Caki2 (cell line): ENCODE results near the gene HOXD13. TPM values are rescaled to one million over a fixed set of nuclear protein-coding genes. Genes with fewer than 3 reads are reported as not detected.

Source experiments
- DNase-seq: peaks from one replicate; pipeline ENCODE4 v3.0.0-alpha.2; 2015; ENCODE audit warnings: low read depth
- in situ Hi-C: cut with HindIII; loops from 2 replicates; pipeline ENCODE4 v1.10.0; 2016; ENCODE audit warnings: low sequenced_read_pairs, low pct_unique_long_range_greater_than_20kb, mixed read lengths
- total RNA-seq: library from RNA; depleted of rRNA; stranded (reverse); fragments of >200 nt; shearing (Covaris generic); gene quantifications from 2 replicates; pipeline ENCODE4 v1.2.3, GENCODE V29; 2014; ENCODE audit warnings: low replicate concordance; rRNA removed

Gene HOXD13
- total RNA-seq: not detected in 2 replicates

DNA sequence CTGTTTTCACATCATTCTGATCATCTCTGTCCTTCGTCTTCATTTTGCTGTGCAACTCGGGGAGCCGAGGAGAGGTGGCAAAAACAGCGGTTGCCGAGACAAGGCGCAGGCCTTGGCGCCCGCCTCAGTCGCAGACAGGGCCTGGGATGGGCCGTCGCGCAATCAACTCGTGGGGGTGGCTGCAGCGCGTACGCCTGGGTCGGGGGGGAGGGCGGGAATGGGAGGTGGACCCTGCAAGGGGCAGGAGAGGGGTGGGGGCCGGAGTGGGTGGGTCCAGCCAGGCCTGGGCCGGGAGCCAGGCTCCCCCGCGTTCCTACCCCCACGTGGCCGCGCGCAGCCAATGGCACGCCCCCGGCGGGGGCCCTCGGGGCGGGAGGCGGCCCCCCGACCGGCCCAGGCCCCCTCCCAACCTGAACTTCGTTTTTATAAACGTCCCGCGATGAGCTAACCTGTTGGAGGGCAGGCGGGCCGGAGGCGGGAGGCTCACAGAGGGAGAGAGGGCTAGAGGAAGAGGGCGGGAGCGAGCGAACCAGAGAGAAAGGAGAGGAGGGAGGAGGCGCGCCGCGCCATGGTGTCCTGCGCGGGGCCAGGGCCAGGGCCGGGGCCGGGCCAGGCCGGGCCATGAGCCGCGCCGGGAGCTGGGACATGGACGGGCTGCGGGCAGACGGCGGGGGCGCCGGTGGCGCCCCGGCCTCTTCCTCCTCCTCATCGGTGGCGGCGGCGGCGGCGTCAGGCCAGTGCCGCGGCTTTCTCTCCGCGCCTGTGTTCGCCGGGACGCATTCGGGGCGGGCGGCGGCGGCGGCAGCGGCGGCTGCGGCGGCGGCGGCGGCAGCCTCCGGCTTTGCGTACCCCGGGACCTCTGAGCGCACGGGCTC lies at the start of gene HOXD13:
HOXD13 (plus strand) TSS at position 452 of the 875 bp plus-strand sequence; CDS start at position 622, 170 bp downstream.
- in situ Hi-C loops: no loop called here
- DNase-seq: no peak

GRCh38 chr2:176056406-176056805 lies 36.1 kb upstream of the HOXD13 start:
- in situ Hi-C loops: no loop called here
- DNase-seq: no peak

DNA sequence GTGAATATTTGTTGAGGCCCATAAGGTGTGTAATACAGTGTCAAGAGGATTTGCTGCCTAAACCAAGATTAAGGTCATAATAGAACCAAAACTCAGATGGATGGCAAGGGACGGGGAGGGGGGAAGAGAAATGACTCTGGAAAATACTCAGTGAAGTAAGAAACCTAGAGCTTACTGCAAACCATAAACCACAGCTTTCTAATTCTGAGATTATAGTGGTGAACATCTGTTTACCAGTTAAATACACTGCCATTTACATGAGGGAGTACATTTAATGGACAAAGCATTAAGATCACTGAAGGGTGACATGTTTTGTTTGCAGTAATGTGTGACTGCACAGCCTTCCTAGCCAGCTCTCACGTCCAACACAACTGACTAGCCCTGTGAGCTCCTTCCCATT lies 28.6 kb upstream of the HOXD13 start:
- DNase-seq: peak; percentile 17
- in situ Hi-C loops: no loop called here

DNA sequence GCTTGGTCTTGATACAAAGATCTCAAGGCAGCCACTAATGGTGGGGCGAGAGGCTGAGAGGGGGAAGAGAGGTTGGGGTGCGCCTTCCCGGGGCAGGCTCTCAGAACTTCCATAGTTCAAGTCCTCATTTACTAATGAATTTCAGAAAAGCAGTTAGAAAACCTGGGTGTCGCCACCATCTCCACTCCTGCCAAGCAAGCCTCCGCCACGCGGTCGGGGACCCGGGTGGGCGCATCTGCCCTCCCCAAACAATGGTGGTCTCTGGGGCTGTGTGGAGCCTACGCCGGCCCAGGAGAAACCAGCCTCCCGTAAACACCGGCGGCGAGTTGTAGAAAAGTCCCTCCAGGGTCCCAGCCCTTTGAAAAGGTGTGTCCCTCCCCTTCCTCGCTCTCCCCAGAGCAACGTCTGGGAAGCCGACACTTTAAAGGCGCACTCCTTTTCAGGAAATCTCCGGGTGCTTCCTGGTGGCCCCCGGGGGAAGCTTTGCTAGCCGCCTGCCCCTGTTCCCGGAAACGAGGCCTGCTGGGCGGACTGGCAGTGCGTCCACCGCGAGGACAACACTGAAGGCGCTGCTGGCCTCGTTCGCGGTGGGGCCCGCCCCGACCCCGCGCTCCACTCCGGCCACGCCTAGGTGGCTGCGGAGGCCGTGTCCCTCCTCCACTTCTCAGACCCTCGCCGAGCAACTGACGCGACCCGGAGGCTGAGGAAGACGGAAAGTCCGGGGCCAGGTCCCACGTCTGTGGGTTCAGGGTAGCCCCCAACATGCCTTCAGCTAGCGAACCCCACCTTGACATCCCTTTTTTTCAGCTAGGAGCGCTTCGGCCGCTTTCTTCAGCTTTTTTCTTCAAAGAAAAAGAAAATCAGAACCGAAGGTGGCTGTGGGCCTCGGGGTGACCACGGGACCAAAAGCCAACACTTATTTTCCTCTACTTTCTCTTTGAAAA lies 25.6 kb upstream of the HOXD13 start:
- DNase-seq: no peak
- in situ Hi-C loops: no loop called here

- in situ Hi-C loops: no loop called here
- DNase-seq: no peak
Observed at GRCh38 chr2:176067589-176068418, 24.7 kb upstream of the HOXD13 start.

GRCh38 chr2:176068419-176068832 lies 24.1 kb upstream of the HOXD13 start:
- in situ Hi-C loops: no loop called here
- DNase-seq: no peak

GRCh38 chr2:176071330-176072291 lies 20.9 kb upstream of the HOXD13 start:
- no peak for DNase-seq
- in situ Hi-C loops: no loop called here

- in situ Hi-C loops: no loop called here
- no peak for DNase-seq
Observed at GRCh38 chr2:176072292-176072669, 20.2 kb upstream of the HOXD13 start.

DNA sequence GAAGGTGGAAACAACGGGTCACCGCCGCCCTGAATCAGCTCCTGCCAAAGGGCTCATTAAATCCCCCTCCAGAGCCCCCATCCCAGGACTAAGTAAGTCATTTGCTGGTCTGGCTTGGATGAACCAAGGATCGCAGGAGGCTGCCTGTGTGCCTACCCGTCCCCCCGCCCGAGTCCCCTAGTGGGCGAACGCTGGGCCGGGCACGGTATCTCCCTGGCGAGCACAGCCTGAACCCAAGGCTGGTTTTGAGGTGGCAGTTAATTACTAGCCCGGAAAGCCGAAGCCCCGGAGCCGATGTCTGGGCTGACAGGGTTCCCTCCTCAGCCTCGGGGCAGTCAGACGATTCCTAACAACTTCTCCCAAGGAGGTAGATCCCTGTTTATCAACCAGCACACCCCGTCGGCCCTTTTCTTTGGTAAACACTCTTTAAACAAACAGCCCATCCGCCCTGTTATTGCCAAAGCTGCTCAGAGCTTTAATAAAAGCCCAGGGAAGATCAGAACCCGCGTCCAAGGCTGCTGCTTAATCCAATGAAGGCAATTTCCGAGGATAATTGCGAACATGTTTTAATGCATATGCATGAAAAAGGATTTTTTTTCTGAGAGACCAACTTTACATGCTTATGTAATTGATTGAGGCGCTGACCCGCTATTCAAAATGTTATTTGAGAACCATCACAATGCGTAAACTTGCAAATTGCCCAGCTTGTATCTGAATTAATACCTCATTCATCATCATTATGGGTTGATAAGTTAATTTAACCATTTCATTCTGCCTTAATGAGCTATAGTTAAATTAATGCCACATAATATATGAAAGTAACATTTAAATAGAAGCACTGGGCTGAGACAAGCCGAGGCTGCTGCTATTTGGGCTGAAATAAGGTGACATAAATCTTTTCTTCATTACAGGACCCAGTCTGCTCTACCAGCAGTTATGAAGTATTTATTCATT lies 19.3 kb upstream of the HOXD13 start:
- DNase-seq: no peak

GRCh38 chr2:176074919-176075425 lies 17.5 kb upstream of the HOXD13 start:
- DNase-seq: no peak
- in situ Hi-C loops: no loop called here

More for the DNA sequence above, 19.3 kb upstream of the HOXD13 start:
- in situ Hi-C loops: no loop called here

DNA sequence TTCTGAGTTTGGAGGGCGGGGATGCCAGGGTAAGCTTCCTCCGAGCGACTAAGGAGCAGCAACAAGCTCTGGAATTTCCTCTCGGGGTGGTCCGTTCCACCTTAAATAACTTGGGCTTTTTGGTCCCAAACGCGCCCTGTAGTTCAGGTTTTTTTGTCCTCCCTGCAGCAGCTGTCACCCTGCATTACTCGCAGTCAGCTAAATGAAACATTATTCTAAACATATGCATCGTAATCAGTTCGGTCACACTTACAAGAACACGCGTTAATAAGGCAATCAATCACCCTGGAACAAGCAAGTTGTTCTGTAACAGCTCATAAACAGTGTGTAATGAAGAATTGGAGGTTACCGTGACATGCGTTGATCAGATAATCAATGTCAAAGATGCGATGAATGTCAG lies 17.0 kb upstream of the HOXD13 start:
- no peak for DNase-seq
- in situ Hi-C loops: no loop called here

DNA sequence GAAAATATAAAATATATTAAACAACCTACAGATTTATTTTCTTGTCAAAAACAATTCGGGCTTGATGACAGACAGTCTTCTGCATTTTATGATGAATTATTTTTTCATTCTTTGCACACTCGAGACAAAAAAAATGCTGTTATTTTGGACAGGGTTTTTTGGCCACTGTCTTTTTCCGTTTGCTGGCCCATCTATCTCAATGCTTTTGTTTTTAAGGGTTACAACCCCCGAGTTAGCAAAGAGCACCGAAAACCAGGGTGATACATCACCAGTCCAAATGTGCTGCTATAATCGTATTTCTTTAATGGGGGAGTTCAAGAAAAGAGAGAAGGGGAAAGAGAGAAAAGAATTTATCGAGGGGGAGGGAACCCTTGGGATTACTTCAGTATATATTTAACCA lies 16.5 kb upstream of the HOXD13 start:
- DNase-seq: no peak
- in situ Hi-C loops: no loop called here

GRCh38 chr2:176076796-176077195 lies 15.7 kb upstream of the HOXD13 start:
- in situ Hi-C loops: no loop called here
- no peak for DNase-seq

DNA sequence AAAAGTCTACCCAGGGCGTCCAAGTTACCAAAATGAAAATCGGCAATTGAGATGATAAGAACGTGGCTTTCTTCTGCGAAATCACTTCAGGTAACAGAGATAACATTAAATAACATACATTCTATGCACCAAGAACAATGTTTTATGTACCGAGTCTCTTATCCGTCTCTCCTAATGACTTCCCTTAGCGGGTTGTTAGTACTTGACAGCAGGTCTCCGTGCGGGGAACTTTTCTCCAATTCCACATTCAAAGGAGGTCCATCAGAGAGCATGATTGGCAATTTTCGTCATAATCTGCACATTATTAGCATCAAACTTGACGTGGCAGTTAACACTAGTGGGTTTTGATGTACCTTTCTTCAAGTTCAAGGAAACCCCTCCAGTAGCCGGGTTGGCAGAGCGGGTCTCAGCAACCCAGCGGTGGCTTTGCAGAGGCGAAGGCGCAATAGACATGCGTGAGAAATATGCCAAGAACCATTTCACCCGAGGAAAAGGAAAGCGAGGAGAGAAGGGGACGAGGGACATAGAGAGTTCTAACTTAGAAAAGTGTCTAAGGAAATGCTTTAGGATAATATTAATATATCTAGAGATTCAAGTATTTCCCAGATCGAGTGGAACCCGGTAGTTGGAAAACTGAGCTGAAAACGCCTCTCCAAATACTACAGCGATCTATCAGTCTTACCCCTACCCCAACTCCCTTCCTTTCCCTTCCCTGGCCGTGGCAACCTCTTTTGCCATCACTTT lies 13.8 kb upstream of the HOXD13 start:
- no peak for DNase-seq
- in situ Hi-C loops: no loop called here

DNA sequence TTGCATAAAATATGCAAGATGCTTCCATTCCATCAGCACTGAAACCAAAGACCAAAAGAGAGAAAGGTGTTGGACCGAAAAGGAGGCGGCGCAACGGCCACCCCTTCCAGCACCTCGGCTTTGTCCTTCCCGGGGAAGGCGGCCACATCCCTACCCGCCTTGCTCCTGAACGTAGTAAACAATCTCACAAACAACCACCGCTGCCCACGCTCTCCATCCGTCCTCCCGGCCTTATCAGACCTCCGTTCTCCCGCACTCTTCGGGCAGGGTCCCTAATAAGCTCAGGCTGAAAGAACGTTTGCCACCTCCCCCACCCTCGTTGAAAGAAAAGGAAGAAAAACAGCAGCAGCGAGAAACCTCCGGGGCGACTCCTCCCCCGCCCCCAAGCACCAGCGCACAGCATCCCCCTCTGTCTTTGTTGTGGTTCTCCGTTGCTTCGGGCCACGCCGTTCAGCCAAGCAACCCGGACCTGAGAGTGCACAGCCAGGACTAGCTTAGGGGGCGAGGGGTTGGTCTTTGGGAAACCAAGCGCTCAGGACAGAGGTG lies 13.2 kb upstream of the HOXD13 start:
- in situ Hi-C loops: no loop called here
- no peak for DNase-seq
